Measurements from ENCODE around the gene CILP2.

CILP2 gene

GRCh38 chr19:19538061-19538784, at the start of gene CILP2:
TSS of gene CILP2 (plus strand) at chr19:19538265. CDS start at chr19:19538350, 85 bp downstream.
- DNase-seq = peak; percentile 80

- peak; percentile 87 for DNase-seq
These were observed 49.0 kb upstream of the CILP2 start for GRCh38 chr19:19488875-19489690.

GRCh38 chr19:19489804-19490204, 48.3 kb upstream of the CILP2 start:
- no peak for DNase-seq

GRCh38 chr19:19490214-19490968, 47.7 kb upstream of the CILP2 start:
- DNase-seq = peak; percentile 84

- DNase-seq = no peak
These were observed 46.6 kb upstream of the CILP2 start for GRCh38 chr19:19491321-19492025.

- no peak for DNase-seq
These were observed 45.9 kb upstream of the CILP2 start for GRCh38 chr19:19492026-19492610.

- no peak for DNase-seq
These were observed 44.1 kb upstream of the CILP2 start for GRCh38 chr19:19493841-19494546.

GRCh38 chr19:19495614-19496603, 42.2 kb upstream of the CILP2 start:
- DNase-seq = no peak

GRCh38 chr19:19498255-19498991, 39.6 kb upstream of the CILP2 start:
- DNase-seq = no peak

- DNase-seq = no peak
These were observed 38.6 kb upstream of the CILP2 start for GRCh38 chr19:19499272-19499995.

- DNase-seq = no peak
These were observed 37.0 kb upstream of the CILP2 start for GRCh38 chr19:19500975-19501644.

- DNase-seq = no peak
These were observed 36.3 kb upstream of the CILP2 start for GRCh38 chr19:19501798-19502197.

- DNase-seq = no peak
These were observed 35.8 kb upstream of the CILP2 start for GRCh38 chr19:19502281-19502680.

- no peak for DNase-seq
These were observed 35.1 kb upstream of the CILP2 start for GRCh38 chr19:19502808-19503602.

GRCh38 chr19:19504754-19505668, 33.1 kb upstream of the CILP2 start:
- no peak for DNase-seq

- no peak for DNase-seq
These were observed 32.3 kb upstream of the CILP2 start for GRCh38 chr19:19505669-19506326.

Measured in activated CD8-positive, alpha-beta memory T cell treated with anti-CD3 and anti-CD28 coated beads, Interleukin-2, amount 50 U/mL, for 48 hours (primary cell).